Left kidney (tissue), 8 donors: ENCODE results near the gene C16orf92. TPM values are rescaled to one million over a fixed set of nuclear protein-coding genes. Genes with fewer than 3 reads are reported as not detected.
A peak's percentile ranks its signal among the peaks of the same experiment; 100 is the strongest.

Source experiments
- DNase-seq: peaks from one replicate; pipeline ENCODE4 v3.0.0-alpha.2; 2013
- long read RNA-seq, 8 donors: transcript quantifications; one replicate each; lab custom pipeline, GENCODE V29; 2026
- polyA plus RNA-seq: library from polyadenylated mRNA; unstranded; fragments of 120-200 nt; gene quantifications from one replicate; pipeline ENCODE4 v1.2.1, GENCODE V29; 2013; ENCODE audit not compliant: insufficient read length

C16orf92 gene
- not detected for polyA plus RNA-seq
- long read RNA-seq, donor 1 = 0 reads
- long read RNA-seq, donor 2 = 0 reads
- long read RNA-seq, donor 3 = 0 reads
- long read RNA-seq, donor 4 = 0 reads
- long read RNA-seq, donor 5 = 0 reads
- long read RNA-seq, donor 6 = 0 reads
- long read RNA-seq, donor 7 = 0 reads
- long read RNA-seq, donor 8 = 0 reads

- no peak for DNase-seq
Observed at GRCh38 chr16:30022887-30023286, at the start of gene C16orf92. C16orf92 (plus strand) TSS chr16:30023198; CDS start chr16:30023341, 143 bp downstream.

- DNase-seq = peak; percentile 99
Observed at GRCh38 chr16:29973384-29974246, 49.4 kb upstream of the C16orf92 start, which contains the start of gene TAOK2. TAOK2 (plus strand) TSS chr16:29973868; CDS start chr16:29977773, 3,905 bp downstream.

- DNase-seq = no peak
Observed at GRCh38 chr16:29974291-29975133, 48.5 kb upstream of the C16orf92 start.

- DNase-seq = no peak
Observed at GRCh38 chr16:29975134-29975538, 47.9 kb upstream of the C16orf92 start.

GRCh38 chr16:29975811-29976511, 47.0 kb upstream of the C16orf92 start:
- no peak for DNase-seq

- DNase-seq = no peak
Observed at GRCh38 chr16:29977063-29977825, 45.8 kb upstream of the C16orf92 start.

GRCh38 chr16:29978081-29978480, 44.9 kb upstream of the C16orf92 start:
- no peak for DNase-seq

GRCh38 chr16:29978564-29979270, 44.3 kb upstream of the C16orf92 start:
- no peak for DNase-seq

GRCh38 chr16:29982560-29983419, 40.2 kb upstream of the C16orf92 start:
- no peak for DNase-seq

- no peak for DNase-seq
Observed at GRCh38 chr16:29983420-29984136, 39.4 kb upstream of the C16orf92 start.

- no peak for DNase-seq
Observed at GRCh38 chr16:29984137-29984763, 38.7 kb upstream of the C16orf92 start.

GRCh38 chr16:29984764-29985147, 38.2 kb upstream of the C16orf92 start:
- no peak for DNase-seq

GRCh38 chr16:29985271-29985811, 37.7 kb upstream of the C16orf92 start:
- no peak for DNase-seq

GRCh38 chr16:29986231-29986630, 36.8 kb upstream of the C16orf92 start:
- DNase-seq = no peak

GRCh38 chr16:29986931-29987330, 36.1 kb upstream of the C16orf92 start:
- no peak for DNase-seq

GRCh38 chr16:29987371-29988085, 35.5 kb upstream of the C16orf92 start:
- DNase-seq = no peak
